Panc1 (cell line): ENCODE data around the gene DLG2. TPM values are rescaled to one million over a fixed set of nuclear protein-coding genes. Genes with fewer than 3 reads are reported as not detected.

Experiments
- ATAC-seq: fragments of 200-7000 bp; cut with Tn5 transposase; 2 replicates; pipeline ENCODE4 v1.9.1; 2020; ENCODE audit warnings: mild to moderate bottlenecking, moderate library complexity
- BruUV-seq: library from RNA; stranded (reverse); fragments of 400-500 nt; replicated peaks from 2 replicates; lab custom pipeline; 2021; lab: Mats Ljungman, UMichigan
- CTCF ChIA-PET: fragments of 300-600 bp; sonication (Branson Sonifier 250); formaldehyde crosslinking; loops from one replicate; lab custom pipeline; 2022; ENCODE audit warnings: antibody characterized with exemption; lab: Charles Lee
- POLR2A ChIA-PET: fragments of 300-600 bp; sonication (Branson Sonifier 250); formaldehyde crosslinking; loops from one replicate; lab custom pipeline; 2022; ENCODE audit warnings: antibody characterized with exemption; lab: Charles Lee
- DNase-seq: peaks from one replicate; pipeline ENCODE4 v3.0.0-alpha.2; 2010; ENCODE audit warnings: low read depth, low spot score
- H3K27ac ChIP-seq: 2 replicates; pipeline ENCODE4 v1.5.1; 2011; ENCODE audit warnings: mild to moderate bottlenecking, low read length, inconsistent platforms
- H3K27me3 ChIP-seq: fragments of 200-500 bp; sonication (Bioruptor generic); 2 replicates; pipeline ENCODE4 v1.6.0; 2014; ENCODE audit warnings: low read length, inconsistent platforms; ENCODE audit not compliant: control insufficient read depth, insufficient read depth
- H3K36me3 ChIP-seq: fragments of 200-500 bp; sonication (Bioruptor generic); 2 replicates; pipeline ENCODE4 v1.5.1; 2014; ENCODE audit warnings: inconsistent platforms, mild to moderate bottlenecking, low read length, moderate library complexity; ENCODE audit not compliant: control insufficient read depth, insufficient read depth
- H3K4me1 ChIP-seq: 2 replicates; pipeline ENCODE4 v1.5.1; 2011; ENCODE audit warnings: inconsistent platforms, mild to moderate bottlenecking, low read length, moderate library complexity; ENCODE audit not compliant: control insufficient read depth, insufficient read depth
- H3K4me3 ChIP-seq, 2 experiments: 2 replicates each; pipeline ENCODE4 v1.5.1; 2011 to 2012; ENCODE audit warnings: low read depth in 2 of 2, low read length in 2 of 2, mild to moderate bottlenecking in 2 of 2, inconsistent platforms in 1 of 2, moderate library complexity in 1 of 2
- H3K9me3 ChIP-seq: fragments of 200-500 bp; sonication (Bioruptor generic); 2 replicates; pipeline ENCODE4 v1.5.1; 2014; ENCODE audit warnings: low read depth, mild to moderate bottlenecking, inconsistent platforms, low read length, moderate library complexity; ENCODE audit not compliant: control insufficient read depth, insufficient read depth
- CTCF ChIP-seq: fragments of 450-650 bp; IDR thresholded peaks from 2 replicates; pipeline ENCODE4 v1.5.1; 2017; ENCODE audit warnings: mild to moderate bottlenecking
- POLR2AphosphoS5 ChIP-seq: IDR thresholded peaks from 2 replicates; pipeline ENCODE4 v1.6.1; 2012; ENCODE audit warnings: mild to moderate bottlenecking, low read depth, low read length, moderate library complexity
- REST ChIP-seq, 2 experiments: IDR thresholded peaks; 2 replicates each; pipeline ENCODE4 v1.6.1; 2011 to 2012; ENCODE audit warnings: low read depth in 2 of 2, control low read depth in 1 of 2, low read length in 1 of 2, mild to moderate bottlenecking in 1 of 2, moderate library complexity in 1 of 2; ENCODE audit not compliant: insufficient read depth in 1 of 2
- SIN3A ChIP-seq: IDR thresholded peaks from 2 replicates; pipeline ENCODE4 v1.6.1; 2012; ENCODE audit warnings: low read depth, mild to moderate bottlenecking, low read length, moderate library complexity, borderline replicate concordance; ENCODE audit not compliant: insufficient read depth
- TCF7L2 ChIP-seq: IDR thresholded peaks from 2 replicates; pipeline ENCODE4 v1.6.1; 2011; ENCODE audit warnings: mild to moderate bottlenecking, low read depth, low read length, inconsistent platforms
- in situ Hi-C: cut with HindIII; loops from 2 replicates; pipeline ENCODE4 v1.10.0; 2016; ENCODE audit warnings: low sequenced_read_pairs, low pct_unique_long_range_greater_than_20kb
- intact Hi-C: fragments of 100-400 bp; cut with micrococcal nuclease; formaldehyde crosslinking; loops from one replicate; pipeline ENCODE4 v1.10.0; 2022; ENCODE audit not compliant: unreplicated experiment
- total RNA-seq: library from RNA; stranded (reverse); gene quantifications from one replicate; pipeline ENCODE4 v1.2.1, GENCODE V29; 2021; ENCODE audit not compliant: unreplicated experiment

The DLG2 gene
- total RNA-seq, 1 experiment from 2014 or later, result 4.2 TPM

- ATAC-seq (no peak), DNase-seq (no peak)
- H3K36me3 ChIP-seq, result no peaks in the 10 kb centered on the region
- POLR2A ChIA-PET, result no interaction called here
- no peaks in the 10 kb centered on the region for H3K9me3 ChIP-seq
- no peaks in the 10 kb centered on the region for H3K4me1 ChIP-seq
- no peak overlapping the region for H3K4me3 ChIP-seq
- peaks cover 5% of the 10 kb centered on the region for H3K27me3 ChIP-seq
- intact Hi-C loops, result loop anchor here (10.0 kb wide), 1 partner anchor 228 kb away; no protein-coding TSS in a partner anchor
- CTCF ChIA-PET, result no interaction called here
- TF ChIP-seq CTCF, result no peak
- no peak for TF ChIP-seq SIN3A
- TF ChIP-seq REST (IDR thresholded peaks at IDR 0.05; ENCODE audit: insufficient read depth in 1 of 2, low read depth in 2 of 2, low read length in 1 of 2), result no peak
- TF ChIP-seq TCF7L2, result no peak
- no peak for TF ChIP-seq POLR2AphosphoS5
- no TSS peak for BruUV-seq
- in situ Hi-C loops, result no loop called here
- H3K27ac ChIP-seq, result no peak overlapping the region
Measured at GRCh38 chr11:83522911-83523310, 2104.2 kb downstream of the DLG2 start.

GRCh38 chr11:83521647-83522596, 2105.2 kb downstream of the DLG2 start:
- intact Hi-C loops (loop anchor here (10.0 kb wide), 1 partner anchor 227 kb away; no protein-coding TSS in a partner anchor), in situ Hi-C loops (no loop called here)
- peak; percentile 65; the same call in 1 of the 2 replicates for ATAC-seq
- BruUV-seq, result no TSS peak
- no peak overlapping the region for H3K4me3 ChIP-seq
- H3K27me3 ChIP-seq, result peaks cover 5% of the 10 kb centered on the region
- ChIA-PET CTCF (no interaction called here), POLR2A (no interaction called here)
- no peak for DNase-seq
- no peaks in the 10 kb centered on the region for H3K9me3 ChIP-seq
- H3K4me1 ChIP-seq, result no peaks in the 10 kb centered on the region
- H3K36me3 ChIP-seq, result no peaks in the 10 kb centered on the region
- TF ChIP-seq TCF7L2 (no peak), CTCF (peak; percentile 43), SIN3A (no peak), REST (IDR thresholded peaks at IDR 0.05; ENCODE audit: insufficient read depth in 1 of 2, low read depth in 2 of 2, low read length in 1 of 2) (no peak), POLR2AphosphoS5 (no peak)
- no peak overlapping the region for H3K27ac ChIP-seq
